ENCODE data around the gene CEACAM16.

DNA sequence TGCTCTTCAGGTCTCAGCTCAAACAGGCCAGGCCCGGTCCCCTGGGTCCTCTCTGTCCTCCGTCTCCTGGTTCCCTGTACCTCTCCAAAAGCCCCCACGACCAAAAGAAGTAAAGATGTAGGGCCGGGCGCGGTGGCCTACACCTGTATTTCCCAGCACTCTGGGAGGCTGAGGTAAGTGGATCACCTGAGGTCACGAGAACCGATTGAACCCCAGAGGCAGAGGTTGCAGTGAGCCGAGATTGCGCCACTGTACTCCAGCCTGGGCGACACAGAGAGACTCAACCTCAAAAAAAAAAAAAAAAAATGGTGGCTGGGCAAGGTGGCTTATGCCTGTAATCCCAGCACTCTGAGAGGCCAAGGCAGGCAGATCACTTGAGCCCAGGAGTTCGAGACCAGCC is 27.5 kb downstream of the CEACAM16 start:
- TF ChIP-seq MEIS2 (IDR thresholded peaks at IDR 0.05; ENCODE audit: partially characterized antibody), result no peak
- no peak for TF ChIP-seq KLF10 (CRISPR knock-in tag; IDR thresholded peaks at IDR 0.05)
- no peak for TF ChIP-seq KLF13 (tag; IDR thresholded peaks at IDR 0.05; ENCODE audit: borderline replicate concordance, low read depth)
- no peak for TF ChIP-seq POLR2AphosphoS5 (IDR thresholded peaks at IDR 0.05; ENCODE audit: control insufficient read depth, insufficient read depth, low read depth, low read length)
- no peak for TF ChIP-seq RERE (CRISPR knock-in tag; IDR thresholded peaks at IDR 0.05; ENCODE audit: borderline replicate concordance)
- no peak for TF ChIP-seq ZNF174 (CRISPR knock-in tag; IDR thresholded peaks at IDR 0.05)
- no peak for TF ChIP-seq EP300 (IDR thresholded peaks at IDR 0.05; ENCODE audit: low read length)
